Heart right ventricle (tissue), 16 donors: Measurements from ENCODE around the gene ANKS1B. TPM values are rescaled to one million over a fixed set of nuclear protein-coding genes. Genes with fewer than 3 reads are reported as not detected.

ENCODE experiments used
- ATAC-seq, 8 donors: fragments of 200-7000 bp; cut with Tn5 transposase; one replicate each; pipeline ENCODE4 v1.9.1; 2020; ENCODE audit warnings: mild to moderate bottlenecking in 8 of 8, moderate library complexity in 8 of 8, moderate number of reproducible peaks in 1 of 8
- DNase-seq, 2 donors: peaks; one replicate each; pipeline ENCODE4 v3.0.0-alpha.2; 2020
- H3K27ac ChIP-seq, 10 donors: fragments of 200-600 bp; sonication (generic) in 2 of 10; one replicate each; pipeline versions ENCODE4 v1.5.0 to v1.8.0; 2020 to 2022; ENCODE audit warnings: mild to moderate bottlenecking in 3 of 10
- H3K27me3 ChIP-seq, 7 donors: fragments of 200-600 bp; one replicate each; pipeline ENCODE4 v1.8.0; 2021 to 2022; ENCODE audit warnings: mild to moderate bottlenecking in 2 of 7
- H3K36me3 ChIP-seq, 9 donors: fragments of 200-600 bp; sonication (generic) in 1 of 9; one replicate each; pipeline versions ENCODE4 v1.5.0 to v1.8.0; 2020 to 2022; ENCODE audit warnings: mild to moderate bottlenecking in 2 of 9
- H3K4me1 ChIP-seq, 9 donors: fragments of 200-600 bp; sonication (generic) in 1 of 9; one replicate each; pipeline versions ENCODE4 v1.5.0 to v1.8.0; 2020 to 2022; ENCODE audit warnings: mild to moderate bottlenecking in 4 of 9
- H3K4me3 ChIP-seq, 10 donors: fragments of 200-600 bp; sonication (generic) in 2 of 10; one replicate each; pipeline versions ENCODE4 v1.5.0 to v1.8.0; 2020 to 2022; ENCODE audit warnings: mild to moderate bottlenecking in 7 of 10, moderate library complexity in 2 of 10
- H3K9me3 ChIP-seq, 11 donors: fragments of 200-600 bp in 10 of 11; sonication (generic) in 2 of 11; one replicate each; pipeline versions ENCODE4 v1.5.0 to v1.8.0; 2013 to 2022; ENCODE audit warnings: mild to moderate bottlenecking in 2 of 11, control low read depth in 1 of 11, moderate library complexity in 1 of 11
- WGBS, 2 donors: extraction: QIAGEN DNeasy Blood & Tissue Kit; methylation state at CpG; one replicate each; pipeline ENCODE4 v1.1.7; 2013; ENCODE audit warnings: inconsistent platforms in 1 of 2; 5-methylcytosine and 5-hydroxymethylcytosine counted together
- intact Hi-C, 10 donors: fragments of 100-400 bp; cut with DNase I; formaldehyde crosslinking; loops; one replicate each; pipeline versions ENCODE4 v1.11.1 to v1.14.2; 2022
- polyA plus RNA-seq, 2 donors: library from polyadenylated mRNA; stranded (reverse); fragments of 200-250 nt; gene quantifications; one replicate each; pipeline ENCODE4 v1.2.3, GENCODE V29; 2013
- total RNA-seq, 10 donors: library from RNA; stranded (reverse); fragmentation: NEBNext Ultra II Directional in 3 of 10; extraction: Animal tissue kit (Norgen Biotek cat#: 25700) in 3 of 10; gene quantifications; one replicate each; pipeline versions ENCODE4 v1.2.1 to v1.2.4, GENCODE V29; 2021 to 2023
- TF ChIP-seq, protein P1 (sequence below), 9 donors: fragments of 200-600 bp; sonication (generic) in 2 of 9; IDR thresholded peaks; one replicate each; pipeline versions ENCODE4 v1.5.0 to v1.8.0; 2021 to 2022; ENCODE audit warnings: antibody characterized with exemption in 9 of 9, mild to moderate bottlenecking in 5 of 9, moderate library complexity in 1 of 9
- donor health status: Arrhythmogenic right ventricular cardiomyopathy.
- donor health status: ischemic (EF 13 %, LVEDD 7.1; RV severe dilation, severe dysfunction).
- donor health status: healthy with polysubstance abuse.
- donor health status: DM: no; HTN: yes; CAD: no.
- donor health status: DM: no; HTN: no; CAD: no.
- donor health status: ischemic (EF 25% LVEDD 6.9; RV normal size, moderate dysfunction).
- donor health status: ischemic (EF 25% LVEDD 5.7; RV mildly dilated, moderate dysfunction).
- donor health status: healthy.
- donor health status: DM: yes; HTN: yes; CAD: no.
- donor health status: Ischemic cardiomyopathy.
- donor health status: ischemic (EF 35%, LVEDD 5.7; RV mildly dilated, moderate dysfunction).
- donor health status: nonischemic (EF 11% LVEDD 7.7; RV severe dilation, severe dysfunction).
- donor health status: DM: yes; HTN: yes; CAD: no.
- donor health status: PGD.
- donor health status: ischemic (EF 29% LVEDD 5.4; RV normal size, mild dysfunction).
- donor health status: nonischemic (EF 23%, LVEDD 6.1; RV moderate dilation, normal function).

The ANKS1B gene
- total and polyA plus RNA-seq, 12 donors, result 0.58 to 4.8 (median 1.8) TPM

GRCh38 chr12:99138393-99138792 lies 846.3 kb downstream of the ANKS1B start:
- WGBS, 2 donors, result 72 to 82% methylated on average over 4 of the region's 4 CpGs
- no peaks in the 10 kb centered on the region for H3K36me3 ChIP-seq
- TF ChIP-seq, protein P1, sequence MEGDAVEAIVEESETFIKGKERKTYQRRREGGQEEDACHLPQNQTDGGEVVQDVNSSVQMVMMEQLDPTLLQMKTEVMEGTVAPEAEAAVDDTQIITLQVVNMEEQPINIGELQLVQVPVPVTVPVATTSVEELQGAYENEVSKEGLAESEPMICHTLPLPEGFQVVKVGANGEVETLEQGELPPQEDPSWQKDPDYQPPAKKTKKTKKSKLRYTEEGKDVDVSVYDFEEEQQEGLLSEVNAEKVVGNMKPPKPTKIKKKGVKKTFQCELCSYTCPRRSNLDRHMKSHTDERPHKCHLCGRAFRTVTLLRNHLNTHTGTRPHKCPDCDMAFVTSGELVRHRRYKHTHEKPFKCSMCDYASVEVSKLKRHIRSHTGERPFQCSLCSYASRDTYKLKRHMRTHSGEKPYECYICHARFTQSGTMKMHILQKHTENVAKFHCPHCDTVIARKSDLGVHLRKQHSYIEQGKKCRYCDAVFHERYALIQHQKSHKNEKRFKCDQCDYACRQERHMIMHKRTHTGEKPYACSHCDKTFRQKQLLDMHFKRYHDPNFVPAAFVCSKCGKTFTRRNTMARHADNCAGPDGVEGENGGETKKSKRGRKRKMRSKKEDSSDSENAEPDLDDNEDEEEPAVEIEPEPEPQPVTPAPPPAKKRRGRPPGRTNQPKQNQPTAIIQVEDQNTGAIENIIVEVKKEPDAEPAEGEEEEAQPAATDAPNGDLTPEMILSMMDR (IDR thresholded peaks at IDR 0.05), result no peak

GRCh38 chr12:99137124-99137855 lies 847.4 kb downstream of the ANKS1B start:
- ATAC-seq (no peak), DNase-seq (no peak)
- H3K4me3 ChIP-seq, result no peak overlapping the region
- H3K36me3 ChIP-seq, result no peaks in the 10 kb centered on the region
- intact Hi-C loops, result no loop called here
- H3K4me1 ChIP-seq, result peaks cover 0 to 5% (median 0%) of the 10 kb centered on the region in 9 donors
- TF ChIP-seq, protein P1 (IDR thresholded peaks at IDR 0.05), result no peak
- peak overlapping the region in 1 of 10 donors; percentile 42 for H3K27ac ChIP-seq
- no peaks in the 10 kb centered on the region for H3K9me3 ChIP-seq
- H3K27me3 ChIP-seq, result no peaks in the 10 kb centered on the region
- 67% methylated on average over 8 of the region's 8 CpGs for WGBS, 2 donors

More at GRCh38 chr12:99138393-99138792, 846.3 kb downstream of the ANKS1B start:
- no peaks in the 10 kb centered on the region for H3K27me3 ChIP-seq
- no peak overlapping the region for H3K4me3 ChIP-seq
- no peak for DNase-seq
- intact Hi-C loops, result no loop called here
- peaks cover 0 to 5% (median 0%) of the 10 kb centered on the region in 9 donors for H3K4me1 ChIP-seq
- H3K27ac ChIP-seq, result no peak overlapping the region
- no peak for ATAC-seq
- no peaks in the 10 kb centered on the region for H3K9me3 ChIP-seq

DNA sequence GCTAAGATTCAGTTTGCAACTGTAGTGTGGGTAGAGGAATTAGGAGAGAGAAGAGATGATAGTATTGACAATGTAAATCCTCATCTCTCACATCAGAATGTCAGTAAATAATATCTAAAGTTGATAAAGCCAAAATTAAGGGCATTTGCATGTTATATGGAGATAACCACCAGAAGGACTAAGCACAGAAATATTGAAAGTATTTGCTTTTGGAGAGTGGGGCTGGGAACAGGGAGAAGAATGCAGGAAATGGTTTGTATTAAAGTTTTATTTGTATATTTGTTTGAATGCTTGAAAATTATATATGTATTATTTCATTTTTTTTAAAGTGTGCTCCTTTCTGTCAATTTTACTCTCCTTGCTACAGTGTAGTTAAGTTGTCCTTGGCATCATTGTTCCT lies 848.2 kb downstream of the ANKS1B start:
- Histone ChIP-seq H3K36me3 (no peaks in the 10 kb centered on the region), H3K27me3 (no peaks in the 10 kb centered on the region), H3K27ac (no peak overlapping the region), H3K4me1 (peaks cover 0 to 7% (median 0%) of the 10 kb centered on the region in 9 donors), H3K4me3 (no peak overlapping the region), H3K9me3 (no peaks in the 10 kb centered on the region)
- DNase-seq (no peak), ATAC-seq (no peak)
- TF ChIP-seq, protein P1 (IDR thresholded peaks at IDR 0.05), result no peak
- intact Hi-C loops, result no loop called here

GRCh38 chr12:99135376-99135775 lies 849.4 kb downstream of the ANKS1B start:
- Histone ChIP-seq H3K36me3 (no peaks in the 10 kb centered on the region), H3K9me3 (no peaks in the 10 kb centered on the region), H3K27ac (no peak overlapping the region), H3K4me3 (no peak overlapping the region), H3K4me1 (peaks cover 0 to 17% (median 0%) of the 10 kb centered on the region in 9 donors), H3K27me3 (no peaks in the 10 kb centered on the region)
- TF ChIP-seq, protein P1 (IDR thresholded peaks at IDR 0.05), result no peak
- DNase-seq (no peak), ATAC-seq (no peak)
- intact Hi-C loops, result no loop called here
- whole genome bisulfite sequencing, 2 donors, result 84 to 87% methylated on average over 4 of the region's 4 CpGs
